PC-9 (cell line): ENCODE measurements around the gene HPS6.

Source experiments
- EZH2 ChIP-seq: fragments of 200-600 bp; sonication (generic); IDR thresholded peaks from 2 replicates; pipeline ENCODE4 v1.8.0; 2017; ENCODE audit warnings: antibody characterized with exemption, low read depth
- TF ChIP-seq, protein P1 (sequence below): fragments of 200-600 bp; sonication (generic); conservative IDR thresholded peaks from 2 replicates; pipeline ENCODE4 v1.6.1; 2017; ENCODE audit warnings: mixed run types, antibody characterized with exemption, mild to moderate bottlenecking, moderate library complexity

DNA sequence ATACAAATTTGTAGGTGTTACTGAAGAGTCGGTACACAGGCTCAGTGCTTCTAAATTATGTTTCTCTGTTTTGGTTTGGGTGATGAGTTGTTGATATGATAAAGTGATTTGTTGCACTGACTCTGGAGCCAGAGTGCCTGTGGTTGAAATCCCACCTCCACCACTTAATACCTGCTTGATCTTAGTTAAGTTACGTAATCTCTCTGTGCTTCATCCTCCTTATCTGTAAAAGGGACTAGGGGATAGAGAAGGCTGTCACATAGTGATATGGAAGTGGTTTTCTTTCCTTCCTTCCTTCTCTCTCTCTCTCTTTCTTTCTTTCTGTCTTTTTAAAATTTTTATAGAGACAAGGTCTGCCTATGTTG, 664 bp upstream of the HPS6 start:
- TF ChIP-seq, protein P1, sequence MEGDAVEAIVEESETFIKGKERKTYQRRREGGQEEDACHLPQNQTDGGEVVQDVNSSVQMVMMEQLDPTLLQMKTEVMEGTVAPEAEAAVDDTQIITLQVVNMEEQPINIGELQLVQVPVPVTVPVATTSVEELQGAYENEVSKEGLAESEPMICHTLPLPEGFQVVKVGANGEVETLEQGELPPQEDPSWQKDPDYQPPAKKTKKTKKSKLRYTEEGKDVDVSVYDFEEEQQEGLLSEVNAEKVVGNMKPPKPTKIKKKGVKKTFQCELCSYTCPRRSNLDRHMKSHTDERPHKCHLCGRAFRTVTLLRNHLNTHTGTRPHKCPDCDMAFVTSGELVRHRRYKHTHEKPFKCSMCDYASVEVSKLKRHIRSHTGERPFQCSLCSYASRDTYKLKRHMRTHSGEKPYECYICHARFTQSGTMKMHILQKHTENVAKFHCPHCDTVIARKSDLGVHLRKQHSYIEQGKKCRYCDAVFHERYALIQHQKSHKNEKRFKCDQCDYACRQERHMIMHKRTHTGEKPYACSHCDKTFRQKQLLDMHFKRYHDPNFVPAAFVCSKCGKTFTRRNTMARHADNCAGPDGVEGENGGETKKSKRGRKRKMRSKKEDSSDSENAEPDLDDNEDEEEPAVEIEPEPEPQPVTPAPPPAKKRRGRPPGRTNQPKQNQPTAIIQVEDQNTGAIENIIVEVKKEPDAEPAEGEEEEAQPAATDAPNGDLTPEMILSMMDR: no peak
- TF ChIP-seq EZH2: no peak
